ENCODE data around the gene COG3.

DNA sequence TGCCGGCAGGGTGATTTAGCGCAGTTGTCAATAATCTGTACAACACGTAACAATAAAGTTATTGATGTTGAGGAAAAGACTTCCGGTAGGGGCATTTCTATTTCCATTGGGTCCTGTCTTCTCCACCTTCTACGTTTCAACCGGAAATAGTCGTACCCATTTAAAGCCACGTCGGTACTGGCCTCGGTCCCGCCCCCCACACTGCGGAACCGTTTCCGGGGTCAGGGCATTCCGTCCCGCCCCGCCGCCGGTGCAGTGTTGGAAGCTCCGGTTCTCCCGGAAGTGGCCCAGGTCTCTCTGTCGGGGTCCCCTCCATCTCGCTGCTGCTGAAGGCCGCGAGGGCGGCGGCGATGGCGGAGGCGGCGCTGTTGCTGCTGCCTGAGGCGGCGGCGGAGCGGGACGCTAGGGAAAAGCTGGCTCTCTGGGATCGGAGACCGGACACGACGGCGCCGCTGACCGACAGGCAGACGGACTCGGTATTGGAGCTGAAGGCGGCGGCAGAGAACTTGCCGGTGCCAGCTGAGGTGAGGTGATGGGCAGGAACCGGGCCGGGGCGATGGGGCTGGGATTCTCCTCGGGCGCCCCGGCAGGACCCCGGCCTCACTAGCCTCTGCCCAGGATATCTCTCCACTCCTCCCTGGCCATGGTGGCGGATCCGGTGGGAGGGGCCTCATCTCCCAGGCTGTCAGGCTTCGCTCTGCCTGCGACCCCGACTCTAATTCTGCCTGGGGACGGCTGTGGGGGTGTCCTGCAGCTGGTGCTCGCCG, at the start of gene COG3:
- TF ChIP-seq, protein P1, sequence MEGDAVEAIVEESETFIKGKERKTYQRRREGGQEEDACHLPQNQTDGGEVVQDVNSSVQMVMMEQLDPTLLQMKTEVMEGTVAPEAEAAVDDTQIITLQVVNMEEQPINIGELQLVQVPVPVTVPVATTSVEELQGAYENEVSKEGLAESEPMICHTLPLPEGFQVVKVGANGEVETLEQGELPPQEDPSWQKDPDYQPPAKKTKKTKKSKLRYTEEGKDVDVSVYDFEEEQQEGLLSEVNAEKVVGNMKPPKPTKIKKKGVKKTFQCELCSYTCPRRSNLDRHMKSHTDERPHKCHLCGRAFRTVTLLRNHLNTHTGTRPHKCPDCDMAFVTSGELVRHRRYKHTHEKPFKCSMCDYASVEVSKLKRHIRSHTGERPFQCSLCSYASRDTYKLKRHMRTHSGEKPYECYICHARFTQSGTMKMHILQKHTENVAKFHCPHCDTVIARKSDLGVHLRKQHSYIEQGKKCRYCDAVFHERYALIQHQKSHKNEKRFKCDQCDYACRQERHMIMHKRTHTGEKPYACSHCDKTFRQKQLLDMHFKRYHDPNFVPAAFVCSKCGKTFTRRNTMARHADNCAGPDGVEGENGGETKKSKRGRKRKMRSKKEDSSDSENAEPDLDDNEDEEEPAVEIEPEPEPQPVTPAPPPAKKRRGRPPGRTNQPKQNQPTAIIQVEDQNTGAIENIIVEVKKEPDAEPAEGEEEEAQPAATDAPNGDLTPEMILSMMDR (IDR thresholded peaks at IDR 0.05) = no peak
- TF ChIP-seq POLR2A (IDR thresholded peaks at IDR 0.05) = peak in 1 of 2 donors; percentile 16

Data from lower leg skin (tissue), 3 donors.